Right lobe of liver (tissue), 6 donors: ENCODE data around the gene TCF7L2. TPM values are rescaled to one million over a fixed set of nuclear protein-coding genes. Genes with fewer than 3 reads are reported as not detected.

ENCODE experiments used
- ATAC-seq, 4 donors: fragments of 200-7000 bp; cut with Tn5 transposase; one replicate each; pipeline ENCODE4 v1.9.1; 2020; ENCODE audit warnings: mild to moderate bottlenecking in 4 of 4, moderate library complexity in 4 of 4
- DNase-seq, 3 donors: peaks; one replicate each; pipeline ENCODE4 v3.0.0-alpha.2; 2020
- H3K27ac ChIP-seq, 3 donors: fragments of 200-600 bp; one replicate each; pipeline ENCODE4 v1.8.0; 2022
- H3K27me3 ChIP-seq, 2 donors: fragments of 200-600 bp; one replicate each; pipeline ENCODE4 v1.8.0; 2022
- H3K36me3 ChIP-seq, 4 donors: fragments of 200-600 bp; sonication (generic) in 1 of 4; one replicate each; pipeline versions ENCODE4 v1.5.1 to v1.8.0; 2017 to 2022; ENCODE audit warnings: control low read depth in 1 of 4
- H3K4me1 ChIP-seq, 4 donors: fragments of 200-600 bp; sonication (generic) in 1 of 4; one replicate each; pipeline versions ENCODE4 v1.5.1 to v1.8.0; 2017 to 2022; ENCODE audit warnings: control low read depth in 1 of 4
- H3K4me3 ChIP-seq, 3 donors: fragments of 200-600 bp; one replicate each; pipeline ENCODE4 v1.8.0; 2022
- H3K9me3 ChIP-seq, 4 donors: fragments of 200-600 bp; sonication (generic) in 1 of 4; one replicate each; pipeline versions ENCODE4 v1.5.1 to v1.8.0; 2017 to 2022; ENCODE audit warnings: control low read depth in 1 of 4
- POLR2A ChIP-seq: fragments of 450-650 bp; IDR thresholded peaks from one replicate; pipeline ENCODE4 v1.6.1; 2017; ENCODE audit warnings: antibody characterized with exemption, mild to moderate bottlenecking
- WGBS: methylation state at CpG from one replicate; pipeline ENCODE4 v1.1.6; 2018; ENCODE audit warnings: low coverage, low lambda C conversion rate; ENCODE audit not compliant: insufficient coverage; ENCODE audit errors: missing lambda C conversion rate; 5-methylcytosine and 5-hydroxymethylcytosine counted together
- intact Hi-C, 2 donors: fragments of 100-400 bp; cut with DNase I; formaldehyde crosslinking; loops; one replicate each; pipeline versions ENCODE4 v1.11.2 to v1.14.1; 2022
- total RNA-seq, 6 experiments: library from RNA; depleted of rRNA in 2 of 6; stranded (reverse); fragments of >200 nt in 2 of 6; fragmentation: NEBNext Ultra II Directional in 3 of 6; extraction: Animal tissue kit (Norgen Biotek cat#: 25700) in 3 of 6; gene quantifications; one replicate each; pipeline versions ENCODE4 v1.1.0 to v1.2.4, GENCODE V29; 2016 to 2023
- TF ChIP-seq, protein P1 (sequence below), 4 donors: fragments of 200-600 bp in 3 of 4; fragments of 450-650 bp in 1 of 4; IDR thresholded peaks; one replicate each; pipeline versions ENCODE4 v1.5.1 to v1.8.0; 2016 to 2022; ENCODE audit warnings: antibody characterized with exemption in 4 of 4, mild to moderate bottlenecking in 2 of 4
- donor health status: DM: no; HTN: yes; CAD: no.
- donor health status: DM: no; HTN: no; CAD: no.
- donor health status: DM: no; HTN: no; CAD: no.
- donor health status: DM: no; HTN: yes; CAD: no.
- donor health status: DM: no; HTN: yes; CAD: no.

Gene TCF7L2
- total RNA-seq, 6 experiments from 2014 or later = 9.4 to 33.2 (median 16.7) TPM

GRCh38 chr10:113119801-113120200, 169.8 kb downstream of the TCF7L2 start:
- no peak for ATAC-seq
- intact Hi-C loops = loop anchor here in 1 of 2 donors (10.0 kb wide), 1 partner anchor 95 kb away; no protein-coding TSS in a partner anchor
- Histone ChIP-seq H3K9me3 (no peaks in the 10 kb centered on the region), H3K27ac (no peak overlapping the region), H3K4me3 (no peak overlapping the region), H3K27me3 (no peaks in the 10 kb centered on the region), H3K4me1 (peaks cover 0 to 14% (median 7%) of the 10 kb centered on the region in 4 donors), H3K36me3 (no peaks in the 10 kb centered on the region)
- no peak for DNase-seq
- WGBS = 97% methylated on average over 11 of the region's 14 CpGs
- TF ChIP-seq, protein P1, sequence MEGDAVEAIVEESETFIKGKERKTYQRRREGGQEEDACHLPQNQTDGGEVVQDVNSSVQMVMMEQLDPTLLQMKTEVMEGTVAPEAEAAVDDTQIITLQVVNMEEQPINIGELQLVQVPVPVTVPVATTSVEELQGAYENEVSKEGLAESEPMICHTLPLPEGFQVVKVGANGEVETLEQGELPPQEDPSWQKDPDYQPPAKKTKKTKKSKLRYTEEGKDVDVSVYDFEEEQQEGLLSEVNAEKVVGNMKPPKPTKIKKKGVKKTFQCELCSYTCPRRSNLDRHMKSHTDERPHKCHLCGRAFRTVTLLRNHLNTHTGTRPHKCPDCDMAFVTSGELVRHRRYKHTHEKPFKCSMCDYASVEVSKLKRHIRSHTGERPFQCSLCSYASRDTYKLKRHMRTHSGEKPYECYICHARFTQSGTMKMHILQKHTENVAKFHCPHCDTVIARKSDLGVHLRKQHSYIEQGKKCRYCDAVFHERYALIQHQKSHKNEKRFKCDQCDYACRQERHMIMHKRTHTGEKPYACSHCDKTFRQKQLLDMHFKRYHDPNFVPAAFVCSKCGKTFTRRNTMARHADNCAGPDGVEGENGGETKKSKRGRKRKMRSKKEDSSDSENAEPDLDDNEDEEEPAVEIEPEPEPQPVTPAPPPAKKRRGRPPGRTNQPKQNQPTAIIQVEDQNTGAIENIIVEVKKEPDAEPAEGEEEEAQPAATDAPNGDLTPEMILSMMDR (IDR thresholded peaks at IDR 0.05) = no peak
- no peak for TF ChIP-seq POLR2A

DNA sequence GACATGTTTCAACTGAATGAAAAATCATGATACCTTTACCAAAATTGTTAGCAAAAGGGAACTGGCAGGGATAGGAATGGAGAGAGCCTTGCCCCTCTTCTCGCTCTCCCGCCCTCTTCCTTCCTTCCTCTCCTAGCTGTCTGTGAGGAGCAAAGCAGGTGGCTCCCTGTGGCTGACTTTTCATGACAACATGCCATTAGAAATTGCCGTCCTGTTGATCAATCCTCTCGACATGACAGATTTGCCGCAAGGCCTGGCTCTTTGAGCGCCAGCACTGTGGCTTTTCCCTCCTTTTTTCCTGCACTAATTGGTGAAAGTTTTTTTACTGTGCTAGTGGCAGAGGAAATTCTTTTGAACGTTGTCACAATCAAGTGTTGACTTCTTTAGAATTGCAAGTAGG, 171.1 kb downstream of the TCF7L2 start:
- no peaks in the 10 kb centered on the region for H3K9me3 ChIP-seq
- H3K27ac ChIP-seq = no peak overlapping the region
- H3K4me1 ChIP-seq = peaks cover 0 to 19% (median 5%) of the 10 kb centered on the region in 4 donors
- no peaks in the 10 kb centered on the region for H3K27me3 ChIP-seq
- TF ChIP-seq, protein P1 (IDR thresholded peaks at IDR 0.05) = no peak
- TF ChIP-seq POLR2A = no peak
- no peak for DNase-seq
- intact Hi-C loops = loop anchor here in 1 of 2 donors (10.0 kb wide), 1 partner anchor 96 kb away; no protein-coding TSS in a partner anchor
- 71% methylated on average over 7 of the region's 7 CpGs for WGBS
- ATAC-seq = no peak
- H3K4me3 ChIP-seq = no peak overlapping the region
- no peaks in the 10 kb centered on the region for H3K36me3 ChIP-seq

DNA sequence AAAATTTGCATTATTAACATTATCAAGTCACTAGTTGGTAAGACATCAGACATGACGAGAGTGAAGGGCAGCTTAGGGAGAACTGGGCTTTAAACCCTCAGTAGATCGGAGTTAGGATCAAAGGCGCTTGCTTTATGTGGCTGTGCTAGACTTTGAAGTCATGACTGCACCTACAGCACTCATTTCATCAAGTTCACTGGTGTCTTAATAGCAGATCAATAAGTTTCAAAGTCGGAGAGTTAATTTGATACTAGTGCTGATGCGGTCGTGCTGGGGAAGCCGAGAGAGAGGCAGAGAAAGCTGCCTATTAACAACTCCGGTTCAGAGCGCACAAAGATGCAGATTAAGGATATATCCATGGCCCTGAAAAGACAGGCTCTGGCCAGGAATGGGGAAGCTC, 172.9 kb downstream of the TCF7L2 start:
- peak overlapping the region in 2 of 3 donors; percentile 38 to 60 for H3K27ac ChIP-seq
- WGBS = 49% methylated on average over 9 of the region's 9 CpGs
- DNase-seq (no peak), ATAC-seq (peak; percentile 64 to 73 (median 68))
- no peaks in the 10 kb centered on the region for H3K36me3 ChIP-seq
- intact Hi-C loops = loop anchor here in 1 of 2 donors (10.0 kb wide), 1 partner anchor 98 kb away; no protein-coding TSS in a partner anchor
- TF ChIP-seq, protein P1 (IDR thresholded peaks at IDR 0.05) = no peak
- no peak for TF ChIP-seq POLR2A
- no peak overlapping the region for H3K4me3 ChIP-seq
- no peaks in the 10 kb centered on the region for H3K9me3 ChIP-seq
- H3K4me1 ChIP-seq = peaks cover 0 to 28% (median 6%) of the 10 kb centered on the region in 4 donors
- no peaks in the 10 kb centered on the region for H3K27me3 ChIP-seq

DNA sequence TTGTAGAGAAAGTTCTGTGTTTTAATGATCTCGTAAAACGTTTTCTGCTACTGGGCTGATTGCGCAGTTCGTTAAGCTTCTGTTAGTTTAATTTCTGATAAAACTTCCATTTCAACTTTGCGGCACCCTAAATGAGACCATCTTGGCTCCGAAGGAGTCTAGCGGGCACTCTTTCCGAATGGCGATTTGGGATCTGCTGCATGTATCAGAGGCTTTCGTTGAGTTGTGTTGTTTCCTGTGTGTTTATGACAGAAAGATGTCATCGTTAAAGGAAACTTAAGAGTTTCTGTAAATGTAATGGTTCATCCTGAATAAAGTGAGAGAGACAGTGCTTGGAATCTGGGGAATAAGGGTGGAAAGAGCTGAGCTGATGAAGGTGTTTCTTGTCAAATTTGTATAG, 174.7 kb downstream of the TCF7L2 start:
- TF ChIP-seq, protein P1 (IDR thresholded peaks at IDR 0.05) = no peak
- no peak for TF ChIP-seq POLR2A
- ATAC-seq (no peak), DNase-seq (no peak)
- intact Hi-C loops = loop anchor here in 1 of 2 donors (10.0 kb wide), 1 partner anchor 100 kb away; no protein-coding TSS in a partner anchor
- Histone ChIP-seq H3K4me1 (peaks cover 0 to 28% (median 9%) of the 10 kb centered on the region in 4 donors), H3K36me3 (no peaks in the 10 kb centered on the region), H3K27ac (no peak overlapping the region), H3K27me3 (no peaks in the 10 kb centered on the region), H3K4me3 (no peak overlapping the region), H3K9me3 (no peaks in the 10 kb centered on the region)
- 90% methylated on average over 11 of the region's 11 CpGs for WGBS
